HG02943 (cell line): ENCODE measurements around the gene PDE1C.
"Not testable (repeated sequence)": the region's sequence is repeated elsewhere in the genome, so short reads cannot be mapped to it uniquely, and the experiment has no call there.

ENCODE experiments used
- ATAC-seq: cut with Tn5 transposase; IDR thresholded peaks from one replicate; pipeline ENCODE4 v1.9.1; 2021; ENCODE audit warnings: mild to moderate bottlenecking, low read depth, moderate library complexity; ENCODE audit not compliant: unreplicated experiment

PDE1C gene

DNA sequence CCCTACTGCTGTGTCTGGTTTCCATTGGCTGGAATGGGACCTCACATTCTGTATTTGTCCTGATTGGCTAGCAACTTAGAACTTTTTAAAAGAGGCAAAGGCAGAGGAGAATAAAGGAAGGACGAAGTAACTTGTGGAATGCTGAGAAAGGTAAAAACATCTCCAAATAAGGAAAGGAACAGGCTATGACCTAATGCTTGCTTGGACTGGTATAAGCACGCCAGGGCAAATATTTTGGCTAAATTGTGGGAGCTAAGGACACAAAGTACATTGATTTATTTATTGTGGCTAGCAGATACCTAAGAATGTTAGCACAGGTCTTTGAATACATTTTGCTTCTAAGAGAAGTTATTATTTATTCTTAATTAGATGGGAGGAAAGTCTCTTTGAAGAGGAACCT is 56.7 kb downstream of the PDE1C start:
- ATAC-seq, result not testable (repeated sequence)

DNA sequence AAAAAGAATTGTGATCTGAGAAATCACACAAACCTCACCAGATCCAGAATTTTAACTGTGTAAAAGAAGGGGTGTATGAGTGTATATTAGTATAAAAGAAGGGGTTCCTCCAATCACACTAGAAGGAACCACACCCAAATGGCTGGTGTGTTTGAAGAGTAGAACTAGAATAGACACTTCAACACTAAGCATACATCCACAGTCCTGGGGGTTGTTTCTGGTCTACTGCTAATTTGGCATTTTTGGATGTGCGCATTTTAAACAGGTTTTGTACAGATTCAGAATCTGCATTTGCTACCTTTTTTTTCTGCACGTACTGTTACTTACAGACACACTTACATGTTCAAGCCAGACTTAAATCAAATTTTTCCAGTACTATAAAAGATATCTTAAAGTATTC is 64.6 kb downstream of the PDE1C start:
- no peak for ATAC-seq

DNA sequence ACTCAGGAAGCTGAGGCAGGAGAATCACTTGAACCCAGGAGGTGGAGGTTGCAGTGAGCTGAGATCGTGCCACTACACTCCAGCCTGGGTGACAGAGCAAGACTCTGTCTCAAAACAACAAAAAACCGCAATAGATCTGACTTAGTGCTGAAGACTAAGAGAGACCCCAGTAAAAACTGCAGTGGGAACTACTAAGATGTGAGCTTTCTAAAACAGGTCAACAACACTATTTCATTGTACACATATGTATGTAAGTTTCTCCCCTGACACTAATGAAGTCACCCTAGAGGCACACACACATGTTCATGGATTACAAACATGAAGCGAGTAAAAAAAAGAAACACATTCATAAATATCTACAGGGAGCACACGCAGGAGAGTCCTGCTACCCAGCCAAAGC is 68.3 kb downstream of the PDE1C start:
- no peak for ATAC-seq

DNA sequence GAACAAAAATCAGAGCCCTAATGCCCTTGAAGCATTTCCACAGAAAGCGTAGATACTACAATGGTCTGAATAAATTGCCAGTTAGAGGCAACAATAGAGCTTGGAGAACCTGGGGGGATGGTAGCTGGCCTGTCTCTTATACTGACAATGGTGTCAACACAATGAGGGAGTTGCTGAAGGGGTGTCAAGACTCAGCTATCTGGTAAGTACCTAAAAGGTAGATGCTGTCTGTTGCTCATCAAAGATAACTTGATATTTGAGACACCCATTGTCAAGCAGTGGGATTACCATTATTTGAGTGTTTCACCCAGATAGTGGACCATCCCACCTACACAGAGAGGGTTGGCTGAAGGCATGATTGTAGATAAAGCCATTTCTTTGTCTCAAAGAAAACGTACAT is 72.8 kb downstream of the PDE1C start:
- ATAC-seq, result no peak

DNA sequence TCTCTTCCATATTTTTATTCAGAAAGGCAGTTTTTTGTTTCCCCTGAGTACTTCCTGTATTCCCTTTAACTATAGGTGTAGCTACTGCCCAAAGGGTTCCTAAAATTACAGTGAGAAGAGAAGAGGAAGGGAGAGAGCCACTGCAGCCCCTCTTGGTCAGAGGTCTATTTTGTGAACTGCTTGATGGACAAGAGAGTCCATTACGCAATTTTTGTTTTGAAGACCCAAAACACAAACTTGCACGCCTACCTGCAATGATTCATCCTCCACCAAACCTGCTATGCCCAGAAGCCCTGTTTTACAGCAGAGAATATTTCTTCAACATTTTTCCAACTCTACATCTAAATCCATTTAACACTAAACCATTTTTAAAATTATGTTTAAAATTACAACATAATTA is 75.1 kb downstream of the PDE1C start:
- no peak for ATAC-seq

DNA sequence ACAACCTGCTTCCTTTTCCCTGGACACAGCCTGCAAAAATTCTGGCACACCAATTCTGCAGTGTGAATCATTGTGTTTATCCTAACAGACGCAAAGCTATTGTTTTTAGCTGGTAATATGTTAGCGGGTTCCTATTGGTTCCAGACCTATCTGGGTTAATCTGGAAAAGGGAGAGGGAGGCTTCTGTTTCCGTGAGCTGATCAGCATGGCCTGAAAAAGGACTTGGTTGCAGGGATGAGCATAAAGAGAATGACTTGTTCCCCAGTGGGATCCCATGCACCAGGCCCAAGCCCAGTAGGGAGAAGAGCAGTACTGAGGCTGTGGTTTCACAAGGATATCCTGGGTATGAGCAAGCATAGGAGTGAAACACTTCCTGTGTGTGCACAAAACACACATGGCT is 78.4 kb downstream of the PDE1C start:
- ATAC-seq, result no peak

DNA sequence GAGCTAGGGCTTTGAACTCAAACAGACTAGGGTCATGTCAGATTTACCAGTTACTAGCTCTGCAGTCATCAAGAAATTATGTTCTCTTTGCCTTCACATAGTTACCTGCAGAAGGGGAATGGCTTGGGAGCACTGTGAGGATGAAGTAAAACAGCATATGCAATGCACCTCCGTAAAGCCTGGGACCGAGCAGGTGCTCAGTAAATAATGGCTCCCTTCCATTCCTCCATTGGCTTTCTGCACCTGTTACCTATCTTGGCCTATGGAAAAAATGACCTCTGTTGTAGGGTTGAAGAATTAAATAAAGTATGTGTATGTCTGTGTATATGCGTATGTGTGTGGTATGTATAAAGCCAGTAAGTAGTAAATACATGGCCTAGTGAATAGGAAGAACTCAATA is 78.8 kb downstream of the PDE1C start:
- ATAC-seq, result no peak

DNA sequence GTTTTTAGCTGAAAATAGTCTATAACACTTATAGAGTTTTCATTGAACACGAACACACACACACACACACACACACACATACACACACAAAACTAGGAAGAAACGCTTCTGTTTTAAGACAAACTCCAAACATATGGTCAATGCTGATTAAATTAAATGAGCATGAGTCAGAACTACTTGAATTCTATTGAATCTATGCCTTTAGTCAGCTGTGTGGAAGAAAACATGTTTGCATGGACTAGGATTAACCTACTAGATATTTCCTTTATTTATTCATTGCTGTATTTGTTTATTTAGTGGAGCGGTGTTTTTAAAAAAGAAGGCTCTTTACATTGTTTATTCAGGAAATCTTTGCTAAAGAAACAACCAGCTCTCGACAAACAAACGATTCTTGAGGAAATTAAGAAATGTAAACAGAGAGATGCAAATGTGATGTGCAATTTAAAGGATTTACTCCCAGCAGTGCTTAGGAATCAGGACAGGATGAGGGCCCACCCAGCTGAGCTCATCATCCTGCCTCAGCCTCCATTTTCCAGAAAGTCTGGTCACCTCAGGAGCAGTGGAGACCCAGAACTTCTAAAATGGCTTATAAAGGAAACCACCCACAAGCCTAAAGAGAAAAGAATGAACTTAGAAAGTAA is 83.2 kb downstream of the PDE1C start:
- no peak for ATAC-seq

DNA sequence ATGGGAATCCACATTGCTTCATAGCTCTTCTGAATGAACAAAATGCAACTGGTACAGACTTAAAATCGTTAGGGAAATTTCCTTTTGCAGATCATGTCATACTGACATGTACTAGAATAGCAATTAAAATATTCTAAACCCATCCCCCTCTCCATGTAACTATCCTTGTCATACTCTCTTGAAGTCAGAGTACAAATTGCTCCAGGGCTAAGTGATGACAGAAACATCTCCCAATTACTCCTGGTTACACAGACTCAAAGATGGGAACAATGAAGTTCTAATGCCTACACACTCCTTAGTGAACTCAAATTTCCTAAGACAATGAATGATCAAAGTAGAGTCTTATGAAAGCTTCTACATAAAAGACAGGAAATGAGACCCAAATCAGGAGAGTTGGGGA is 87.2 kb downstream of the PDE1C start:
- ATAC-seq, result no peak

DNA sequence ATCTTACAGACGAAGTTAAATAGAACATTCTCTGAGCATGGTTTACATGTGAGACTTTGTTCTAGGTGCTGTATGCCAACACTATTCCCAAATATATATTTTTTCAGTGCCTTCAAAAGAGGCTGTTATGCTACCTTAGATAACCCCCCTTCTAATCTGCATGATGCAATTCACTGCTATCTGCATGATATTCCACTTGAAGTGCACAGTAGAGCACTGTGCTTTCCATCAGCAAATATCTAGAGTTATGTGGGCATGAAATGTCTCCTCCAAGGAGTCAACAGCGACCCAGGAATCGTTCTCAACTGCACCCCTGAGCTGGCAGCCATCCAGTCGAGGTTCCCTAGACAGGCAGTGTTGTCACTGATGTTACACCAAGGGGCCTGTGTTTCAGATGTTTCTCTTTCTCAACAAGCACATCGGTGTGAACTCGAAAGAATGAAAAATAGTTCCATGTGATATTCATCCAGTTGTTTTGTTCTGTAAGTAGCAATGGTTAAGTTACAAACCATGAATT is 88.3 kb downstream of the PDE1C start:
- ATAC-seq, result no peak

DNA sequence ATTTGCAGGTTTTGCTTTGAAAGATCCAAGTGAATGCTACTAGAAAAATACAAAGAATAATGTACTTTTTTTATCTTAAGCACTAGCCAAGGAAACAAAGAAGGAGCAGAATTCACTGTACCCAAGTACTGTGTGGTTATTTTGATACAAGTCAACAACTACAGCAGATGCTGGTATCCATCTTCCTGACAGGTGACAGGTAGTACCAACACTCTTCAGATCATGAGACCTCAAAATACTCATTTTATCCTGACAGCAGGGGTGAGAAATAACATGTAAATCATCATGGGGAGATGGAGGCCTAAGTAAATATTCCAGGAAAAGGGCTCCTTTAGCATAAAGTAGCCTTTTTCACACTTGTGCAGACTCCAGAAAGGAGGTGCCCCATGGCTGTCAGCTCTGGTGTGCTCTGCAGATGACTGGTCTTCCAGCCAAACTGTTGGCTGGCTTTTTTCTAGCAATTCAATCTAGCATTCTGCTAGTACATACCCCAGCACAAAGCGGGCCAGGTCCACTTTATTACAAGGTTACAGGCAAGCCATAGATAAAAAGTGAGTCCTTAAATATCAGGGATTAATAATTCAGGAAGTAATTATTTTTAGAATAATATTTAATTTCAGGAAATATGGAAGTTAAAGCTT is 90.4 kb downstream of the PDE1C start:
- ATAC-seq, result no peak

DNA sequence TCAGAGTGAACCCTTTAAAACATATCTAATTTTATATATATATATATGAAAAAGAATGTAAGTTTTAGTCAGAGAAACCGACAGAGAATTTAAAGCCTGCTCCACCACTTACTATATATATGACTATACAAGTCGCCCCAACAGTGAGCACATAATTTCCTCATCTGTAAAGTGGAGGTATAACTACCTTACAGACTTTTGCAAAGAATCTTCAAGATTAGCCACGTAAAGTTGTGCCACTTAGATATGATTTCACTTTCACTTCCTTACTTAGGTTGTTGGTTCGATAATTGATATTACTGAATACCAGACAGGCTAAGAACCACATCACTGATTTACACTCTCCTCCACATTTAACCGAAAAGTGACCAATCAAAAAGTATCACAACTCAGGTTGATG is 94.7 kb downstream of the PDE1C start:
- no peak for ATAC-seq

DNA sequence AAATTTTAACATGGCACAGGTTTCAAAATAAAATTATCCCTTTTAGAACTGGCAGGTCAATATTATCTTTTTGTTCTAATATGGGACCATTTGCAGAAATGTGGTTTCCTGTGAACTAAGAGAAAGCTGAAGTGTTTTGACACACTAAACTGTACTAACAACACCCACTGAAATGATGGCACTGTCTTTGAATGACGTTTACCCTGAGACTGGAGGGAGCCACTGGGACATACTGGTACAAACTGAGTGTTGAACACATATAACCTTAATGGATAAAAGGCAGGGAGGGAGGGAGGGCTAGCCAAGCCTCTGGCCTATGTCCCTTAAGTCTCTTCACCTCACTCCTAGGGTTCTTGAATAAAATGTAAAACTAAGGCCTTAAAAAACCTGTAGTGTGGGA is 95.9 kb downstream of the PDE1C start:
- ATAC-seq, result no peak

DNA sequence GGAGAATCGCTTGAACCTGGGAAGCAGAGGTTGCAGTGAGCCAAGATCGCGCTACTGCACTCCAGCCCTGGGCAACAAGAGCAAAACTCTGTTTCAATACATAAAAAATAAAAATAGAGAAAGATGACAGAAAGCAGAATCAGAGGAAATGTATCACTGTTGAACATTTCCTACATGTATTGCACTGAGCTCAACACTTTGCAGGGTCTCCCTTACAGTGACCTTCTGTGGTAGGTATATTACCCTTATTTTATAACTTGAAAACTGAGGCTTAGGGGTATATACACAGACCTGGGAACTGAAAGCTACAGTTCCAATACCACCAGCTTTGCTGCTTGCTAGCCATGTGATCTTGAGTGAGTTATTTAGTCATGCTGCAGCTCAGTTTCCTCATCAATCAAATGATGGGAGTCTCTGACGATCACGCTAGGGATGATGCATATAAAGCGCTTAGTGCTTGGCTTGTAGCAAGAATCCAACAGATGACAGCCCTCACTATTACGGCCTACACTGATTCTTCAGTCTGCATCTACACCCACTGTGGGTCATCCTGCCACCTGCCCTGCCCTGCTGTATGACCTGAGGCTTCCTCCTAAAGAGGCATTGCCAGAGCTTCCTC is 99.0 kb downstream of the PDE1C start:
- no peak for ATAC-seq

DNA sequence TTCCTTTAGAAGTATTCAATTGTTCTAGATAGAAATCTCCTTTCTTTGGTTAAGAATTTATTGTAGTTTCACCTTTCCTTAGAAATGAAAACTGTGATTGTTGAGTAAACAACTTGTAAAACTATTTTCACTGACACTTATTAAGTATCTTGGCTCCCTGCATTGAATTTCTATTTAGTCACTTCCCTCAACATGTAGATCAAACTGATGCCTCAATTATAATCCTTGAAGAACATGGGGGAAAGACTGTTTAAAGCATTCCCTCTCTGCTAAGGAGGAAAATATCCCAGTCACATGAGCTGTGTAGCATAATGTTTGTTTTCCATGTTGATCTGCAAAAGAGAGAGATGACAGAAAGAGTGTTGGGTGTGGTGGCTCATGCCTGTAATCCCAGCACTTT is 99.7 kb downstream of the PDE1C start:
- no peak for ATAC-seq

DNA sequence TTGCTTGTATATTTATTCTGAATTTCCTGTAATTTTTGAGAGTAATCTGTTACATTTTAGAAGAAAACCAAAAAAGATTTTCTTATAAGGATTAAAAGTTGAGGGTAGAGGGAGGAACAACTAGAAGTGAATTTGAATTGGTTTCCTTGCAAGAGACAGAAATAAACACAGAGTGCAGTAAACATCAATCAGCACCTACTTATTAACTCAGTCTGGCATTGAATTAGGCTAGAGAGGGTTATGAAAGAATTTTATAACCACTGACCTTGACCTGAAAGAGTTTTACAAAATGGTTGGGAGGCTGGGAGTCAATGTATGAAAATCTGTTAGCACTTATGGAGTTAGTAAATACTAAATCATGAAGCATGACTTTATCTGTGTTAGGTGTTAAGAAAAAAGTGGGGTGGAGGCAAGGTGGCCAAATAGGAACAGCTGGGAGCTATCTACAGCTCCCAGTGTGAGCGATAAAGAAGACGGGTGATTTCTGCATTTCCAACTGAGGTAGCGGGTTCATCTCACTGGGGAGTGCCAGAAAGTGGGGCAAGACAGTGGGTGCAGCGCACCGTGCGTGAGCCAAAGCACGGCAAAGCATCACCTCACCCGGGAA is 106.5 kb downstream of the PDE1C start:
- no peak for ATAC-seq

DNA sequence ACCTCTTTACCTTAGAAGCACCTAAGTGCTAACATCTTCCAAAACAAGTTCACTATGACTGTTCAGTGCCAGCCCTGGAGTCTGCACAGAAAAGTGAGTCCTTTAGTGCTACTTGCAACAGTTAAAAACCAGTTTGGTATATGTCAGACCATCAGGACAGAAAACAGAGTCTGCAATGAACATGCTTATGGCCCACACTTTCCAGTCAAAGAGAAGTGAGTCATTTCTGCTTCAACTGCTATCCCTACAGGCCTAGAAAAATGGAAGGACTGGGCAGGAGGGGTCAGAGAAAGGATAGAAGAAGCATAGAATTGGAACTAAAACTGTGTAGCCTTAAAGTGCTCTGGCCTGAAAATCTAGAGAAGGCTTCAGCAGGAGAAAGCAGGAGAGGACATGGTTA is 108.0 kb downstream of the PDE1C start:
- no peak for ATAC-seq

DNA sequence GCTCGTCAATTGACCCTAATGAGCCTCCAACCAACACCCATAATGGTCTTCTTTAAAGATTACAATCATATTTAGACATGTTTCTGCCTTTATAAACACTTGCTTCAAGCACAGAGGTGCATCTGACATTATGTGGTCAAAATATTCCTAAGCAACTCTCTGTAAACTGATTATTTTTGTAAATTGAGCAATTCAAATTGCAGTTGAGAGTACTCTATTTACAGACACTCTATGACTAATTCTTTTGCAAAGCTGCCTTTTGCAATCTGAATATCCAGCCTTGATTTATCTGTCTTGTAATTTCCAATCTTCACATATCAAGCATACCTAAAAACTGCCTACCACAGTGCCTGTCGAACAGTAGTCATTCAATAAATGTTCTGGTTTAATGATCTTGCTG is 112.0 kb downstream of the PDE1C start:
- ATAC-seq, result no peak

DNA sequence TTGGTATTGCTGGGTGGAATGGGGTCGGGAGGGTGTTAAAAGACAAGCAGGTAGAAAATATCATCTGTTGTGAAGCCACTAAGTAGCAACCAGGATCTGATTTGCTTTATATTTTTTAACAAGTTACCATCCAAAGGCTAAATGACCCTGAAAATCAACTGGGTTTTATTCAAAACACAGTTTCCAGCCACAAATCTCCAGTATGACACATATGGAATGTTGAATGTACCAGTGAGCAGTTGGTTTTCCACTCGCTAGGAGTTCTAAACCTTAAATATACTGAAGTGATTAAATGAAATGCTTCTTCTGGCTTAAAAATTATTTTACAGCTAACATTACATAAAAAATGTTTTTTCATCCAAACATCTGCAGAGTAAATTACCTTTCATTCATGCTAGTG is 112.5 kb downstream of the PDE1C start:
- ATAC-seq, result no peak

DNA sequence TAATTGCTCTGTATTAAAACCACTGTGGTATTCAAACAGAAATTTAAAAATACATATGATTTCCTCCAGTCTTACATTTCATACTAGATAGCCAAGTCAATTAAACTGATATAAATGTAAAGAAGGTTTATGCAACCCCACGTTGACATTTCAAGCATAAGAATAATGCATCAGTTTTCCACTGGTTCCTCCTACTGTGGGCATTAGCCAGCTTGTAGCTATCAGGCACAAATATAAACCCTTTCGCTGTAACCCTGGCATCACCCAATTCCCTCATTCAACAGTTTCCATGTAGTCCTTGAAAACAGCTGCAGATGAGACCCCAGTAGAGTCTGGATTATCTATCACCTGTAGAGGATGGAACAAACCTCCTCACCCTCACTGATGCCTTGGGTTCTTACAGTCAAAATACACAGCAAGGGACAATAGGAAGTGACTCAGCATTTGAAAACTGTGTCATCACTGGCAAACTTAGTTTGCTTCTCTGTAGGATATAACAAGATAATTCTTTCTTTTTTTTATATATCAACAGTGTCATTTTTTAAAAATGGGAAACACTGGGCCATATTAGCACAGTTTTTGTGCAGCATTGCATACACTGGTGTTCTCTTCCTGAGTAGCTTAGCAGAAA is 113.0 kb downstream of the PDE1C start:
- no peak for ATAC-seq

DNA sequence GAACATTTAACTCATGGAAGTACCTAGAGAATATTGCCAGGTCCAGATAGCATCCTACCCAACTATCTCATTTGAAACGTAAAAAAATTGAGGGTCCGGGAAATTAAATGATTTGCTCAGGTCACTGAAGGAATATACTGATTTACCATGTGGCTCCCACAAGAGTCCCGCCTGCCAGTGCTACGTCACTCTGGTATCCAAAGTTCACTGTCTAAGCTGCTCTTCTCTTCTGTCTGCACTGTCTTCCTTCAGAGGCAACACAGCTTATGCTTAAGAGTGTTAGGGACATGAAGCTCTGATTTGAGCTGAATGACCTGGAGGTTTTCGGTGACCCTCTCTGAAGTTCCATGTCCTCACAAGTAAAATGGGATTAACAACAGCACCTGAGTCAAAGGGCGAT is 114.6 kb downstream of the PDE1C start:
- no peak for ATAC-seq
